A549 (cell line): Measurements from ENCODE around the gene CEP162. TPM values are rescaled to one million over a fixed set of nuclear protein-coding genes. Genes with fewer than 3 reads are reported as not detected.
A peak's percentile ranks its signal among the peaks of the same experiment; 100 is the strongest.
"Not testable (repeated sequence)": the region's sequence is repeated elsewhere in the genome, so short reads cannot be mapped to it uniquely, and the experiment has no call there.

Experiments used
- ATAC-seq, 2 experiments: fragments of 200-7000 bp in 1 of 2; fragments of >200 bp in 1 of 2; cut with Nextera tagmentation in 1 of 2; cut with Tn5 transposase in 1 of 2; 3 replicates each; pipeline versions ENCODE4 v1.8.0 to v1.9.1; 2018 to 2020; ENCODE audit warnings: mild to moderate bottlenecking in 1 of 2, moderate library complexity in 1 of 2
- CTCF ChIA-PET: fragments of 300-600 bp; sonication (Branson Sonifier 250); formaldehyde crosslinking; extraction: SDS; loops from one replicate; lab custom pipeline; 2021; ENCODE audit warnings: antibody characterized with exemption, inconsistent platforms; lab: Yijun Ruan, JAX
- POLR2A ChIA-PET: fragments of 350-600 bp; formaldehyde crosslinking; extraction: SDS; loops from one replicate; lab custom pipeline; 2021; ENCODE audit warnings: antibody characterized with exemption, inconsistent platforms; lab: Yijun Ruan, JAX
- DNase-seq, 2 experiments: peaks; one replicate each; pipeline versions ENCODE4 v3.0.0 to v3.0.0-alpha.2; 2011 to 2016; ENCODE audit warnings: low read depth in 1 of 2, low spot score in 1 of 2
- FAIRE-seq: peaks from 2 replicates; lab custom pipeline; 2011; peaks lifted over from hg19 to GRCh38; lab: Jason Lieb, UNC
- H3K27ac ChIP-seq, 2 experiments: fragments of >200 bp; sonication (Bioruptor Twin); formaldehyde crosslinking; 3 replicates each; pipeline ENCODE4 v1.5.1; 2016 to 2017
- H3K4me1 ChIP-seq: fragments of >200 bp; sonication (Bioruptor Twin); formaldehyde crosslinking; 3 replicates; pipeline ENCODE4 v1.6.1; 2016
- H3K4me2 ChIP-seq: fragments of >200 bp; sonication (Bioruptor Twin); formaldehyde crosslinking; 3 replicates; pipeline ENCODE4 v1.6.1; 2016
- H3K4me3 ChIP-seq: fragments of >200 bp; sonication (Bioruptor Twin); formaldehyde crosslinking; 3 replicates; pipeline ENCODE4 v1.5.1; 2016
- H3K9me3 ChIP-seq: fragments of >200 bp; sonication (Bioruptor Twin); formaldehyde crosslinking; 3 replicates; pipeline ENCODE4 v1.6.1; 2016
- BHLHE40 ChIP-seq: IDR thresholded peaks from 2 replicates; pipeline ENCODE4 v1.6.1; 2012; ENCODE audit warnings: low read depth, low read length, inconsistent platforms
- CHD2 ChIP-seq: fragments of 150-350 bp; IDR thresholded peaks from 2 replicates; pipeline ENCODE4 v1.6.1; 2014; ENCODE audit warnings: low read length; ENCODE audit not compliant: partially characterized antibody
- EHF ChIP-seq: fragments of 250-450 bp; sonication (Bioruptor Pico); IDR thresholded peaks from 2 replicates; pipeline ENCODE4 v1.5.0; 2020; ENCODE audit warnings: mild to moderate bottlenecking
- ESRRA ChIP-seq: fragments of 150-350 bp; IDR thresholded peaks from 2 replicates; pipeline ENCODE4 v1.6.1; 2014; ENCODE audit warnings: mild to moderate bottlenecking, low read length, borderline replicate concordance
- FOSL2 ChIP-seq, 2 experiments: fragments of 450-650 bp in 1 of 2; fragments of >200 bp in 1 of 2; sonication (Bioruptor Twin) in 1 of 2; formaldehyde crosslinking; IDR thresholded peaks; 2 replicates each; pipeline versions ENCODE4 v1.5.0 to v1.6.1; 2016 to 2020; ENCODE audit warnings: mild to moderate bottlenecking in 1 of 2, moderate library complexity in 1 of 2
- HEYL ChIP-seq: fragments of 250-450 bp; sonication (Bioruptor Pico); IDR thresholded peaks from 2 replicates; pipeline ENCODE4 v1.8.0; 2021; ENCODE audit warnings: mild to moderate bottlenecking, moderate library complexity
- KDM1A ChIP-seq: fragments of 200-600 bp; sonication (generic); IDR thresholded peaks from 2 replicates; pipeline ENCODE4 v1.6.1; 2016; ENCODE audit warnings: low read depth, mild to moderate bottlenecking
- KDM5A ChIP-seq: fragments of 200-600 bp; sonication (generic); IDR thresholded peaks from 2 replicates; pipeline ENCODE4 v1.6.1; 2016; ENCODE audit warnings: antibody characterized with exemption, mild to moderate bottlenecking
- MAZ ChIP-seq: fragments of 150-350 bp; IDR thresholded peaks from 2 replicates; pipeline ENCODE4 v1.6.1; 2014; ENCODE audit warnings: antibody characterized with exemption, low read depth, low read length, borderline replicate concordance
- PBX3 ChIP-seq: IDR thresholded peaks from 2 replicates; pipeline ENCODE4 v1.6.1; 2012
- POLR2A ChIP-seq: IDR thresholded peaks from 2 replicates; pipeline ENCODE4 v1.6.1; 2012; ENCODE audit warnings: mild to moderate bottlenecking, low read length
- RFX5 ChIP-seq: fragments of 450-650 bp; IDR thresholded peaks from 2 replicates; pipeline ENCODE4 v1.7.1; 2014; ENCODE audit warnings: antibody characterized with exemption, mild to moderate bottlenecking, moderate library complexity
- SMC3 ChIP-seq: fragments of >200 bp; sonication (Bioruptor Twin); formaldehyde crosslinking; IDR thresholded peaks from 3 replicates; pipeline ENCODE4 v1.6.1; 2018; ENCODE audit warnings: inconsistent platforms
- USF2 ChIP-seq: fragments of 450-650 bp; IDR thresholded peaks from 2 replicates; pipeline ENCODE4 v1.6.1; 2014; ENCODE audit warnings: antibody characterized with exemption
- ZC3H11A ChIP-seq: fragments of 450-650 bp; IDR thresholded peaks from 2 replicates; pipeline ENCODE4 v1.6.1; 2014; ENCODE audit warnings: antibody characterized with exemption, mild to moderate bottlenecking
- ZFP36 ChIP-seq: fragments of 450-650 bp; IDR thresholded peaks from 2 replicates; pipeline ENCODE4 v1.6.1; 2014; ENCODE audit warnings: borderline replicate concordance; ENCODE audit not compliant: partially characterized antibody
- ZNF302 ChIP-seq: fragments of 250-450 bp; sonication (Bioruptor Pico); IDR thresholded peaks from 2 replicates; pipeline ENCODE4 v1.9.0; 2021; ENCODE audit warnings: inconsistent platforms, mild to moderate bottlenecking, moderate library complexity
- ZSCAN20 ChIP-seq: fragments of 250-450 bp; sonication (Bioruptor Pico); IDR thresholded peaks from 2 replicates; pipeline ENCODE4 v1.8.0; 2022; ENCODE audit warnings: mild to moderate bottlenecking, moderate library complexity
- WGBS: methylation state at CpG from one replicate; pipeline ENCODE4 v1.1.6; 2017; ENCODE audit errors: missing lambda C conversion rate; 5-methylcytosine and 5-hydroxymethylcytosine counted together
- polyA plus RNA-seq, 4 experiments: library from polyadenylated mRNA; depleted of rRNA in 3 of 4; stranded (reverse); fragments of >200 nt; fragmentation: RNase III in 1 of 4; extraction: RNeasy Plus Mini Kit Qiagen cat#74134 plus additional on column Dnase treatment in 1 of 4; gene quantifications; 2 replicates in 3 of 4; 3 replicates in 1 of 4; pipeline ENCODE4 v1.2.3, GENCODE V29; 2011 to 2017

CEP162 gene
- polyA plus RNA-seq, 2 of the 4 experiments (the other 2 are of a cell fraction): 2.1 to 2.3 TPM

- TF ChIP-seq PBX3: no peak
- TF ChIP-seq RFX5: no peak
- no peak for TF ChIP-seq EHF (CRISPR knock-in tag)
Observed at GRCh38 chr6:84228198-84228543, 728 bp upstream of the CEP162 start (continued).

GRCh38 chr6:84227044-84227433, 404 bp downstream of the CEP162 start:
- FAIRE-seq (no peak), ATAC-seq (peak; percentile 4 to 29; a peak in 2 of 6 replicates), DNase-seq (no peak)
- Histone ChIP-seq H3K4me1 (0 out of 3 replicates have a peak, but pooled peaks cover 6% of the 10 kb centered on the region), H3K9me3 (no peaks in the 10 kb centered on the region), H3K4me2 (peak overlapping the region; percentile 92), H3K4me3 (peak overlapping the region; percentile 96), H3K27ac (peak overlapping the region; percentile 87 to 96)
- POLR2A ChIA-PET: interaction anchor here (0.5 kb wide), 1 partner anchor 180 kb away, joined by 7 read pairs; no protein-coding TSS in a partner anchor
- no peak for TF ChIP-seq ZSCAN20
- no peak for TF ChIP-seq PBX3
- no peak for TF ChIP-seq ZNF302 (CRISPR knock-in tag)
- TF ChIP-seq KDM5A: no peak
- no peak for TF ChIP-seq BHLHE40
- TF ChIP-seq ESRRA: no peak
- TF ChIP-seq ZC3H11A: no peak
- no peak for TF ChIP-seq HEYL (CRISPR knock-in tag)
- no peak for TF ChIP-seq MAZ
- TF ChIP-seq FOSL2 (IDR thresholded peaks at IDR 0.05): no peak
- no peak for TF ChIP-seq FOSL2 (CRISPR knock-in tag; IDR thresholded peaks at IDR 0.05)
- TF ChIP-seq SMC3: no peak
- no peak for TF ChIP-seq USF2
- TF ChIP-seq POLR2A: no peak
- no peak for TF ChIP-seq KDM1A
- TF ChIP-seq CHD2: no peak
- TF ChIP-seq ZFP36: no peak
- WGBS: under 1% methylated on average over 9 of the region's 14 CpGs
- CTCF ChIA-PET: interaction anchor here (1.5 to 3.1 kb wide), 3 partner anchors 35 to 612 kb away, joined by 4 to 13 read pairs (median 7); no protein-coding TSS in a partner anchor

- CTCF ChIA-PET: interaction anchor here (1.4 kb wide), 1 partner anchor 340 kb away, joined by 5 read pairs; no protein-coding TSS in a partner anchor
- H3K4me1 ChIP-seq: 0 out of 3 replicates have a peak, but pooled peaks cover 6% of the 10 kb centered on the region
- no peak for ATAC-seq
- no peak for FAIRE-seq
- no peak overlapping the region for H3K4me2 ChIP-seq
- no peak overlapping the region for H3K27ac ChIP-seq
- TF ChIP-seq FOSL2 (IDR thresholded peaks at IDR 0.05): no peak
- no peak for TF ChIP-seq FOSL2 (CRISPR knock-in tag; IDR thresholded peaks at IDR 0.05)
- TF ChIP-seq KDM1A: no peak
- TF ChIP-seq, all 56 proteins: peak for 0
- POLR2A ChIA-PET: no interaction called here
- no peaks in the 10 kb centered on the region for H3K9me3 ChIP-seq
- H3K4me3 ChIP-seq: no peak overlapping the region
- no peak for DNase-seq
Observed at GRCh38 chr6:84224251-84224650, 3.2 kb downstream of the CEP162 start.

- H3K4me1 ChIP-seq, DNase-seq, H3K4me3 ChIP-seq, POLR2A ChIA-PET, H3K9me3 ChIP-seq, ATAC-seq, H3K27ac ChIP-seq, H3K4me2 ChIP-seq, FAIRE-seq: not testable (repeated sequence)
- WGBS: 96% methylated on average over 3 of the region's 5 CpGs
- CTCF ChIA-PET: interaction anchor here (1.4 kb wide), 1 partner anchor 339 kb away, joined by 5 read pairs; no protein-coding TSS in a partner anchor
Observed at GRCh38 chr6:84223608-84224007, 3.8 kb downstream of the CEP162 start.
